NCI-H2171 (cell line): ENCODE data around the gene POLN.

ENCODE experiments used
- DNase-seq: peaks from one replicate; lab custom pipeline; 2025; lab: John Stamatoyannopoulos, UW

The POLN gene

GRCh38 chr4:2058264-2059045 is 183.5 kb downstream of the POLN start:
- no peak for DNase-seq

DNA sequence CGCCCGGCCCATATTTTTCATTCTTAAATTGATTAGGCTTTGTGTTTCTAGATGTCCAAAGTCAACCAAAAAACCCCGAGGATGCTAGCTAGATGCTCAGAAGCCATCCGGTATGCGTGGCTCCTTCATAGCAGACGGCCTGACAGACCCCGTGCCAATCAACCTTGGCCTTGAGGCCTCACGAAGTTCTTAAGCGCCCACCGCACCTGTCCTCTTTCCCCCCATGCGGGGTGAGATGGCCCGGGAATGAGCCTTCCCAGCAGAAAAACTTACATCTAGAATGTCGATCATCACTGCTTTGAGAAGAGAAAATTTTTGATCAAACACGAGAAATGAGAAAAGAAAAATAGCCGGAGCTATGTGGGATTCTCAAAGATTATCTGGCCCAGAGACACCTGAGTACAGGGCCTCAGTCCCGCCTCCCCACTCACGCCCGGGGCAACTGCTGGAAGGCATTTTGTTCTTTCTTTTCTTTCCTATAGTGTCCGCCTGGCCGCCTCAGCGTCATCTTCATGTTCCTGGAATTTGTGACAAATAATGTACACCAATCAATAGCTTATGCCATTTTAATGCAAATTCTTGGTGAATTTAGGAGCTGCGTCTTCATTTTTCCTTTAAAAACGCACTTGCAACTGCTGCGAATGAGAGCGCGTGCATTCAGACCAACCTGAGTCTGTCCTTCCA is 184.4 kb downstream of the POLN start:
- DNase-seq, result no peak

DNA sequence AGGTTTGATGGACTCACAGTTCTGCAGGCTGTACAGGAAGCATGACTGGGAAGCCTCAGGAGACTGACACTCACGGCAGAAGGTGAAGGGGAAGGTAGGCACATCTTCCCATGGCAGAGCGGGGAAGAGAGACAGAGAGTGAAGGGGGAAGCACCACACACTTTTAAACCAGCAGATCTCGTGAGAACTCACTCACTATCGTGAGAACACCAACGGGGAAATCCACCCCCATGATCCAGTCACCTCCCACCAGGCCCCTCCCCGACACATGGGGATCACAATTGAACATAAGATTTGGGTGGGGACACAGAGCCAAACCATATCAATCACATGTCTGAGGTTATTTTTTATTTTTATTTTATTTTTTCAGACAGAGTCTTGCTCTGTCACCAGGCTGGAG is 187.7 kb downstream of the POLN start:
- no peak for DNase-seq

DNA sequence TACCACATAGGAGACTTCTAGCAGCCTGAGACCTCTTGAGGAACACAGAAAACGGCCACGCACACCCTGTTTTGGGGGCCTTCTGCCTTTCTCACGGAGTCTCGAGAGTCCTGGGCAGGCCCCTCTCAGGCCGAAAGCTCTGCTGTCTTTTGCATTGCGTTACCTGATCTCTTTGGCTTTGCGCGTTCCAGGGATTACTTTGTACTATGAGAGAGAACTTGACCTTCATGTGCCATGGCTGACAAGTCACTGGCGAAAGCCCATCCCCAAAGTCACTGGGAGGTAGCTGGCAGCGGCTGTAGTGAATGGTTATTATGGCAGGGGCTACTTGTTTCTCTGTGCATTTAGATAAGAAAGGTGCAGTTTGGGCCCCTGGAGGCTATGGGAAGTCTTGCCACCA is 190.8 kb downstream of the POLN start:
- no peak for DNase-seq

GRCh38 chr4:2049811-2050210 is 192.1 kb downstream of the POLN start:
- DNase-seq, result no peak

- DNase-seq, result no peak
These were observed 192.5 kb downstream of the POLN start for GRCh38 chr4:2049381-2049780.

GRCh38 chr4:2048831-2049230 is 193.1 kb downstream of the POLN start:
- no peak for DNase-seq

GRCh38 chr4:2047781-2048581 is 193.9 kb downstream of the POLN start:
- DNase-seq, result no peak

GRCh38 chr4:2047031-2047660 is 194.8 kb downstream of the POLN start:
- no peak for DNase-seq

DNA sequence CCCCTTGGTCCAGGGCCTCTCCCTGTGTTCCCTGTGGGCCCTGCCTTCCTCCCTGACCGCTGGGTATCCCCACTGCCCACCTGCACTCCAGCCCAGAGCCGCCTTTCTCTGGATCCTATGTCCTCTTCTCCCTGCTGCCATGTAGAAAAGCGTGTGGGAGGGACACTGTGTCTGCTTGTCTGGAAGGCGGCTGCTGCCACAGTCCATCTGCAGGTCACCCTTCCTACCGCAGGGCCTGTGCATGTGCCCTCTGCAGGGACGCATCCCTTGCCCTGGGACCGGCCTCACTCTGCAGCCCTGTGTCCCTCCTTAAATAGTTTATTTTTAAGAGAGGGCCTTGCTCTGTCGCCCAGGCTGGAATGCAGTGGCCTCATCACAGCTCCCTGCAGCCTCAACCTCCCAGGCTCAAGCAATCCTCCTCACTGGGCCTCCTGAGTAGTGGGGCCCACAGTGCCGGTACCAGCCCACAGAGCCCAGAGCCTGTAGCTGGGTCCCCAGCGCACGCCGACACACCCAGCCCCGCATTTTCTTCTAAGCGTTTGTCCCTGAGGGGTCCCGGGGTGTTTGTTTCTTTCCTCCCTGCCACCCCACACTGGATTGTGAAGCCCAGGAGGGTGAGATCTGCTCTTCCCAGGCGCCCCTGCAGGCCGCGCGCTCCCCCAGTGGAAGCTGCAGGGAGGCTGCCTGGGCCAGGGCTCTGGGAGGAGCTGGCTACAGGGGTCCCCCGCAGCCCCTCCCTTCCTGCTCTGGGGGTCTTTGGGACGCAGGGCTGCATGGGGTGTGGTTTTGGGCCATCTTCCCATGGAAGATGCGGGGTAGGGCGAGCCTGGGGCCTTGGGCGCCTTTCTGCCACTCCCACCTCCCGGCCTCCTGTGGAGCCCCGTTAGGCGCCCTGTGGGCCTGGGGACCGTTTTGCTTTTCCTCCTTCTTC is 195.6 kb downstream of the POLN start:
- DNase-seq, result no peak

GRCh38 chr4:2045518-2045951 is 196.4 kb downstream of the POLN start:
- DNase-seq, result no peak

GRCh38 chr4:2044542-2045517 is 197.1 kb downstream of the POLN start:
- no peak for DNase-seq

GRCh38 chr4:2044119-2044485 is 197.8 kb downstream of the POLN start:
- no peak for DNase-seq

GRCh38 chr4:2043396-2044118 is 198.4 kb downstream of the POLN start:
- DNase-seq, result no peak

- no peak for DNase-seq
These were observed 198.9 kb downstream of the POLN start for GRCh38 chr4:2042947-2043395.

DNA sequence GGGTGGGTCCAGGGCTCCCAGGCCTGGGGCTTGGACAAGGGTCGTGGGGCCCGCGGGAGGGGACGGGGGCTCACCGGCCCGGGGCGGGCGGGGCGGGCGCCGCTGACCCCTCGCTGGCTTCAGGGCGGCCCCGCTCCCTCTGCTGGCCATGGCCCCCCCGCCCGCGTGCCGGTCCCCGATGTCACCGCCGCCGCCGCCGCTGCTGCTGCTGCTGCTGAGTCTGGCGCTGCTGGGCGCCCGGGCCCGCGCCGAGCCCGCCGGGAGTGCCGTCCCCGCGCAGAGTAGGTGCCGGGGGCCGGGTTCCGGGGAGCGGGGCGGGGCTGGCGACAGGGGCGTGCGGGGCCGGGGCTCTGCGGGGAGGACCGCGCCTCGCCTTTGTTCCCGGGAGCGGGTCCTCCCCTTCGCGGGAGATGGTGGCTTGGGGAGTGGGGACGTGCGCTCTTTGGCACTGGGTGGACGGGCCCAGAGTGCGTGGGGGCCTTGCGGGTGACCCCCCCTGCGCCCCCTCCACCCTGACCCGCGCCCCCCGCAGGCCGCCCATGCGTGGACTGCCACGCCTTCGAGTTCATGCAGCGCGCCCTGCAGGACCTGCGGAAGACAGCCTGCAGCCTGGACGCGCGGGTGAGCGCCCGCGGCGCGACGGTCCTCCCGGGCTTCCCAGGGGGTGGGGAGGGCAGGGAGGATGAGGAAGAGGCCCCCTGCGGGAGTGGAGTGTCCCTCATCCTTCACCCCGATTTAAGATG is 199.5 kb downstream of the POLN start:
- DNase-seq, result no peak

GRCh38 chr4:2041239-2042130 is 200.4 kb downstream of the POLN start:
- DNase-seq, result peak; percentile 65
